H9 (cell line): Measurements from ENCODE around the gene CD9. TPM values are rescaled to one million over a fixed set of nuclear protein-coding genes. Genes with fewer than 3 reads are reported as not detected.
A peak's percentile ranks its signal among the peaks of the same experiment; 100 is the strongest.

Source experiments
- DNase-seq: peaks from one replicate; pipeline ENCODE4 v3.0.0-alpha.2; 2017
- H2AFZ ChIP-seq: one replicate; pipeline ENCODE4 v1.6.1; 2013; ENCODE audit warnings: mild to moderate bottlenecking, low read length, control low read depth, moderate library complexity
- H2AK5ac ChIP-seq: 2 replicates; pipeline ENCODE4 v1.6.1; 2013; ENCODE audit warnings: low read length, control low read depth, mixed read lengths; ENCODE audit not compliant: insufficient read length
- H2BK120ac ChIP-seq: one replicate; pipeline ENCODE4 v1.6.1; 2013; ENCODE audit warnings: low read depth, mild to moderate bottlenecking, low read length, control low read depth, inconsistent platforms; ENCODE audit not compliant: poor library complexity, severe bottlenecking
- H2BK12ac ChIP-seq: 2 replicates; pipeline ENCODE4 v1.6.1; 2013; ENCODE audit warnings: low read length, control low read depth, mixed read lengths, low read depth; ENCODE audit not compliant: insufficient read length
- H2BK15ac ChIP-seq: 2 replicates; pipeline ENCODE4 v1.6.1; 2013; ENCODE audit warnings: low read depth, low read length, control low read depth
- H2BK20ac ChIP-seq: one replicate; pipeline ENCODE4 v1.6.1; 2013; ENCODE audit warnings: low read depth, mild to moderate bottlenecking, low read length, control low read depth, inconsistent platforms; ENCODE audit not compliant: poor library complexity, severe bottlenecking
- H2BK5ac ChIP-seq: 2 replicates; pipeline ENCODE4 v1.6.1; 2013; ENCODE audit warnings: low read length, control low read depth, mixed read lengths; ENCODE audit not compliant: insufficient read length
- H3K14ac ChIP-seq: 2 replicates; pipeline ENCODE4 v1.6.1; 2013; ENCODE audit warnings: low read length, control low read depth; ENCODE audit not compliant: insufficient read depth
- H3K18ac ChIP-seq: 2 replicates; pipeline ENCODE4 v1.6.1; 2013; ENCODE audit warnings: low read depth, mild to moderate bottlenecking, mixed read lengths, low read length, control low read depth; ENCODE audit not compliant: insufficient read length
- H3K23ac ChIP-seq: 2 replicates; pipeline ENCODE4 v1.6.1; 2013; ENCODE audit warnings: low read length, control low read depth, mixed read lengths, low read depth; ENCODE audit not compliant: insufficient read length
- H3K23me2 ChIP-seq: 2 replicates; pipeline ENCODE4 v1.6.1; 2013; ENCODE audit warnings: low read depth, mild to moderate bottlenecking, mixed read lengths, low read length, control low read depth; ENCODE audit not compliant: insufficient read length, poor library complexity, severe bottlenecking
- H3K27ac ChIP-seq: 2 replicates; pipeline ENCODE4 v1.5.1; 2013; ENCODE audit warnings: low read length, control low read depth, mixed read lengths, low read depth; ENCODE audit not compliant: insufficient read length
- H3K27me3 ChIP-seq: 2 replicates; pipeline ENCODE4 v1.6.1; 2013; ENCODE audit warnings: low read length, control low read depth, inconsistent platforms; ENCODE audit not compliant: insufficient read depth
- H3K4ac ChIP-seq: 2 replicates; pipeline ENCODE4 v1.6.1; 2013; ENCODE audit warnings: low read depth, mild to moderate bottlenecking, control low read depth, inconsistent platforms, low read length, moderate library complexity
- H3K4me1 ChIP-seq: 2 replicates; pipeline ENCODE4 v1.6.1; 2013; ENCODE audit warnings: low read length, control low read depth, inconsistent platforms; ENCODE audit not compliant: insufficient read depth
- H3K4me2 ChIP-seq: 2 replicates; pipeline ENCODE4 v1.6.1; 2013; ENCODE audit warnings: low read length, control low read depth, mixed read lengths; ENCODE audit not compliant: insufficient read length, insufficient read depth
- H3K56ac ChIP-seq: 2 replicates; pipeline ENCODE4 v1.6.1; 2013; ENCODE audit warnings: low read depth, mild to moderate bottlenecking, mixed read lengths, low read length, control low read depth; ENCODE audit not compliant: insufficient read length
- H3K79me1 ChIP-seq: 2 replicates; pipeline ENCODE4 v1.6.1; 2013; ENCODE audit warnings: low read depth, mild to moderate bottlenecking, moderate library complexity, low read length, control low read depth, inconsistent platforms; ENCODE audit not compliant: insufficient read depth, poor library complexity, severe bottlenecking
- H3K79me2 ChIP-seq: 2 replicates; pipeline ENCODE4 v1.6.1; 2013; ENCODE audit warnings: low read length, control low read depth, inconsistent platforms; ENCODE audit not compliant: insufficient read depth
- H3K9ac ChIP-seq: 2 replicates; pipeline ENCODE4 v1.6.1; 2013; ENCODE audit warnings: low read length, control low read depth, mixed read lengths; ENCODE audit not compliant: insufficient read length; ENCODE audit errors: extremely low read depth
- H3K9me3 ChIP-seq: one replicate; pipeline ENCODE4 v1.6.1; 2013; ENCODE audit warnings: low read depth, low read length, inconsistent platforms; ENCODE audit not compliant: control insufficient read depth
- H3T11ph ChIP-seq: one replicate; pipeline ENCODE4 v1.6.1; 2013; ENCODE audit warnings: mild to moderate bottlenecking, low read length, control low read depth, inconsistent platforms
- H4K20me1 ChIP-seq: one replicate; pipeline ENCODE4 v1.6.1; 2013; ENCODE audit not compliant: control insufficient read depth, insufficient read length, insufficient read depth
- H4K5ac ChIP-seq: 2 replicates; pipeline ENCODE4 v1.6.1; 2013; ENCODE audit warnings: low read depth, mild to moderate bottlenecking, mixed read lengths, low read length, control low read depth; ENCODE audit not compliant: insufficient read length
- H4K8ac ChIP-seq: replicated peaks from 2 replicates; pipeline ENCODE4 v1.6.1; 2013; ENCODE audit warnings: low read length, control low read depth, mixed read lengths, low read depth; ENCODE audit not compliant: insufficient read length
- H4K91ac ChIP-seq: 2 replicates; pipeline ENCODE4 v1.6.1; 2013; ENCODE audit warnings: low read depth, mild to moderate bottlenecking, moderate library complexity, mixed read lengths, low read length, control low read depth; ENCODE audit not compliant: insufficient read length
- H3K27ac Mint-ChIP-seq, 3 experiments: 2 replicates in 2 of 3; 3 replicates in 1 of 3; pipeline ENCODE4 v1.8.0; 2020 to 2021; ENCODE audit warnings: mixed read lengths in 3 of 3, mild to moderate bottlenecking in 1 of 3, moderate library complexity in 1 of 3
- H3K27me3 Mint-ChIP-seq: 2 replicates; pipeline ENCODE4 v1.8.0; 2021; ENCODE audit warnings: low read depth, mild to moderate bottlenecking, moderate library complexity, mixed read lengths
- H3K36me3 Mint-ChIP-seq, 3 experiments: 2 replicates in 2 of 3; 3 replicates in 1 of 3; pipeline ENCODE4 v1.8.0; 2020 to 2021; ENCODE audit warnings: low read depth in 3 of 3, mixed read lengths in 3 of 3; ENCODE audit not compliant: insufficient read depth in 1 of 3
- H3K4me1 Mint-ChIP-seq, 2 experiments: 2 replicates each; pipeline ENCODE4 v1.8.0; 2020; ENCODE audit warnings: mixed read lengths in 2 of 2
- H3K4me3 Mint-ChIP-seq, 2 experiments: 2 replicates in 1 of 2; 3 replicates in 1 of 2; pipeline ENCODE4 v1.8.0; 2020 to 2021; ENCODE audit warnings: mild to moderate bottlenecking in 2 of 2, mixed read lengths in 2 of 2, moderate library complexity in 1 of 2
- H3K9me3 Mint-ChIP-seq, 2 experiments: 2 replicates in 1 of 2; 3 replicates in 1 of 2; pipeline ENCODE4 v1.8.0; 2020; ENCODE audit warnings: mild to moderate bottlenecking in 2 of 2, mixed read lengths in 2 of 2, moderate library complexity in 1 of 2
- CTCF ChIP-seq: fragments of 200-600 bp; sonication (generic); conservative IDR thresholded peaks from 3 replicates; pipeline ENCODE4 v1.8.0; 2021; ENCODE audit warnings: antibody characterized with exemption, mild to moderate bottlenecking
- WGBS: extraction: QIAGEN DNeasy Blood & Tissue Kit; methylation state at CpG from one replicate; pipeline ENCODE4 v1.1.7; 2013; ENCODE audit warnings: missing lambda C conversion rate, low lambda C conversion rate, mixed read lengths; ENCODE audit not compliant: insufficient read length; ENCODE audit errors: extremely low coverage; 5-methylcytosine and 5-hydroxymethylcytosine counted together
- total RNA-seq: library from RNA; stranded (reverse); gene quantifications from 2 replicates; pipeline ENCODE4 v1.2.1, GENCODE V29; 2021

CD9 gene
- total RNA-seq, 1 experiment from 2014 or later, result 132 TPM

GRCh38 chr12:6172086-6172485, 28.1 kb upstream of the CD9 start:
- no peak overlapping the region for H3K4me2 ChIP-seq
- H3K36me3 Mint-ChIP-seq, result no peaks in the 10 kb centered on the region

More at GRCh38 chr12:6172086-6172485, 28.1 kb upstream of the CD9 start:
- H2AK5ac ChIP-seq, result no peak overlapping the region
- no peaks in the 10 kb centered on the region for H3K9me3 ChIP-seq
- no peak overlapping the region for H2BK5ac ChIP-seq
- no peaks in the 10 kb centered on the region for H3K9me3 Mint-ChIP-seq
- H3T11ph ChIP-seq, result no peak overlapping the region
- H4K5ac ChIP-seq, result no peak overlapping the region
- no peak overlapping the region for H3K56ac ChIP-seq
- H2BK12ac ChIP-seq, result no peak overlapping the region
- no peak overlapping the region for H3K18ac ChIP-seq
- H3K79me1 ChIP-seq, result no peaks in the 10 kb centered on the region
- H2BK15ac ChIP-seq, result no peak overlapping the region
- WGBS, result no CpG with 5 or more reads among the region's 15 CpGs
- no peak for TF ChIP-seq CTCF
- peaks cover 4% of the 10 kb centered on the region for H4K20me1 ChIP-seq
- no peaks in the 10 kb centered on the region for H3K79me2 ChIP-seq
- H4K91ac ChIP-seq, result no peak overlapping the region
- H3K4me3 Mint-ChIP-seq, result no peak overlapping the region
- peaks cover 2% of the 10 kb centered on the region; the same call in 1 of the 2 replicates for H3K27me3 Mint-ChIP-seq
- no peaks in the 10 kb centered on the region for H3K23me2 ChIP-seq
- H4K8ac ChIP-seq, result no peak overlapping the region
- no peak overlapping the region for H2BK120ac ChIP-seq
- no peaks in the 10 kb centered on the region; a peak in 1 of 4 replicates for H3K4me1 Mint-ChIP-seq
- no peak overlapping the region for H2BK20ac ChIP-seq
- H3K23ac ChIP-seq, result no peak overlapping the region
- no peak overlapping the region for H3K14ac ChIP-seq
- H2AFZ ChIP-seq, result no peak overlapping the region
- no peak overlapping the region for H3K9ac ChIP-seq
- H3K27me3 ChIP-seq, result no peaks in the 10 kb centered on the region
- H3K27ac Mint-ChIP-seq, result peak overlapping the region in 1 of 3 experiments; percentile 48; a peak in 1 of 7 replicates
- DNase-seq, result no peak
- no peak overlapping the region for H3K27ac ChIP-seq
- H3K4ac ChIP-seq, result no peak overlapping the region
- H3K4me1 ChIP-seq, result no peaks in the 10 kb centered on the region
